K562 (cell line): ENCODE results near the gene MID1IP1. TPM values are rescaled to one million over a fixed set of nuclear protein-coding genes. Genes with fewer than 3 reads are reported as not detected.

ENCODE experiments used
- ARID2 ChIP-seq: fragments of 450-650 bp; IDR thresholded peaks from 2 replicates; pipeline ENCODE4 v1.6.1; 2017; ENCODE audit warnings: antibody characterized with exemption, mild to moderate bottlenecking
- DMBX1 ChIP-seq: fragments of 250-450 bp; sonication (Bioruptor Pico); IDR thresholded peaks from 2 replicates; pipeline ENCODE4 v1.8.0; 2022; ENCODE audit warnings: inconsistent platforms, mild to moderate bottlenecking, moderate library complexity, borderline replicate concordance
- IRF1 ChIP-seq: sonication (generic); formaldehyde crosslinking; IDR thresholded peaks from 2 replicates; pipeline ENCODE4 v1.8.0; 2022; ENCODE audit warnings: missing genetic modification reagents, mild to moderate bottlenecking, borderline replicate concordance
- LARP7 ChIP-seq: fragments of 450-650 bp; IDR thresholded peaks from 2 replicates; pipeline ENCODE4 v1.6.1; 2016
- MAFF ChIP-seq: IDR thresholded peaks from 2 replicates; pipeline ENCODE4 v1.6.1; 2012; ENCODE audit warnings: low read length, improper control_type of control experiment
- MAZ ChIP-seq, 2 experiments: fragments of 450-650 bp in 1 of 2; sonication (generic) in 1 of 2; formaldehyde crosslinking; IDR thresholded peaks in 1 of 2; conservative IDR thresholded peaks in 1 of 2; 2 replicates each; pipeline versions ENCODE4 v1.4.0 to v1.5.0; 2020; ENCODE audit warnings: mild to moderate bottlenecking in 1 of 2, missing genetic modification reagents in 1 of 2
- MBD1 ChIP-seq: fragments of 250-450 bp; sonication (Bioruptor Pico); IDR thresholded peaks from 2 replicates; pipeline ENCODE4 v1.8.0; 2022; ENCODE audit warnings: inconsistent platforms
- MEIS2 ChIP-seq: fragments of 450-650 bp; IDR thresholded peaks from 2 replicates; pipeline ENCODE4 v1.6.1; 2014; ENCODE audit warnings: mild to moderate bottlenecking; ENCODE audit not compliant: partially characterized antibody
- NFATC3 ChIP-seq: fragments of 450-650 bp; IDR thresholded peaks from 2 replicates; pipeline ENCODE4 v1.6.1; 2017; ENCODE audit warnings: mild to moderate bottlenecking
- PHB2 ChIP-seq: fragments of 450-650 bp; IDR thresholded peaks from 2 replicates; pipeline ENCODE4 v1.6.1; 2017; ENCODE audit warnings: low read depth
- PPARD ChIP-seq: fragments of 250-450 bp; sonication (Bioruptor Pico); IDR thresholded peaks from 2 replicates; pipeline ENCODE4 v1.8.0; 2022; ENCODE audit warnings: inconsistent platforms, mild to moderate bottlenecking, moderate library complexity
- SIN3A ChIP-seq, 2 experiments: fragments of 150-350 bp in 1 of 2; IDR thresholded peaks; 2 replicates each; pipeline ENCODE4 v1.6.1; 2011 to 2016; ENCODE audit warnings: borderline replicate concordance in 2 of 2, low read depth in 2 of 2, low read length in 2 of 2, mild to moderate bottlenecking in 2 of 2, moderate library complexity in 2 of 2; ENCODE audit not compliant: control insufficient read depth in 1 of 2
- SMAD1 ChIP-seq: fragments of 150-350 bp; IDR thresholded peaks from 2 replicates; pipeline ENCODE4 v1.6.1; 2014; ENCODE audit warnings: low read length, low read depth; ENCODE audit not compliant: partially characterized antibody
- SMARCA5 ChIP-seq: fragments of 450-650 bp; IDR thresholded peaks from 2 replicates; pipeline ENCODE4 v1.6.1; 2016
- SNIP1 ChIP-seq: fragments of 450-650 bp; IDR thresholded peaks from 2 replicates; pipeline ENCODE4 v1.7.1; 2017; ENCODE audit warnings: low read depth, mild to moderate bottlenecking
- TRIM25 ChIP-seq: fragments of 450-650 bp; IDR thresholded peaks from 2 replicates; pipeline ENCODE4 v1.7.0; 2016; ENCODE audit warnings: borderline replicate concordance
- ZBTB5 ChIP-seq: fragments of 450-650 bp; IDR thresholded peaks from 2 replicates; pipeline ENCODE4 v1.6.1; 2017; ENCODE audit warnings: antibody characterized with exemption
- ZNF165 ChIP-seq: fragments of 250-450 bp; sonication (Bioruptor Pico); IDR thresholded peaks from 2 replicates; pipeline ENCODE4 v1.4.0; 2020; ENCODE audit warnings: borderline replicate concordance
- ZNF436 ChIP-seq: fragments of 250-450, 450-650 bp; sonication (Bioruptor Pico); formaldehyde crosslinking; IDR thresholded peaks from 2 replicates; pipeline ENCODE4 v1.7.0; 2020; ENCODE audit warnings: mild to moderate bottlenecking
- ZNF583 ChIP-seq: fragments of 250-450 bp; sonication (Bioruptor Pico); IDR thresholded peaks from 2 replicates; pipeline ENCODE4 v1.4.0; 2020
- ZNF584 ChIP-seq: fragments of 200-800 bp; sonication (Bioruptor generic); IDR thresholded peaks from 2 replicates; pipeline ENCODE4 v1.6.1; 2016; ENCODE audit warnings: low read depth, mild to moderate bottlenecking, missing genetic modification characterization, missing compliant biosample characterization
- ZNF589 ChIP-seq: fragments of 200-800 bp; sonication (Bioruptor generic); IDR thresholded peaks from 2 replicates; pipeline ENCODE4 v1.6.1; 2016; ENCODE audit warnings: low read depth, missing genetic modification characterization, missing compliant biosample characterization
- polyA plus RNA-seq, 8 experiments: library from polyadenylated mRNA; depleted of rRNA in 4 of 8; stranded (reverse) in 5 of 8; unstranded in 3 of 8; fragments of >200 nt; fragmentation: Nextera tagmentation in 2 of 8; fragmentation: Illumina TruSeq in 1 of 8; extraction: Ambion mirVana in 2 of 8; extraction: Trizol in 1 of 8; gene quantifications; 2 replicates each; pipeline versions ENCODE4 v1.2.1 to v1.2.3, GENCODE V29; 2011 to 2014; ENCODE audit warnings: inconsistent platforms in 1 of 8, missing spikeins in 1 of 8
- total RNA-seq, 7 experiments: library from RNA; depleted of rRNA in 6 of 7; stranded (reverse); fragments of >200 nt in 6 of 7; fragmentation: Illumina TruSeq in 2 of 7; extraction: Trizol in 2 of 7; gene quantifications; 2 replicates each; pipeline versions ENCODE4 v1.2.1 to v1.2.3, GENCODE V29; 2011 to 2021; ENCODE audit warnings: low replicate concordance in 1 of 7

MID1IP1 gene
- total and polyA plus RNA-seq, 9 of the 15 experiments (the other 6 are each of a cell fraction or from before 2014, with no cell fraction given): 0.51 to 102 (median 27.5) TPM

DNA sequence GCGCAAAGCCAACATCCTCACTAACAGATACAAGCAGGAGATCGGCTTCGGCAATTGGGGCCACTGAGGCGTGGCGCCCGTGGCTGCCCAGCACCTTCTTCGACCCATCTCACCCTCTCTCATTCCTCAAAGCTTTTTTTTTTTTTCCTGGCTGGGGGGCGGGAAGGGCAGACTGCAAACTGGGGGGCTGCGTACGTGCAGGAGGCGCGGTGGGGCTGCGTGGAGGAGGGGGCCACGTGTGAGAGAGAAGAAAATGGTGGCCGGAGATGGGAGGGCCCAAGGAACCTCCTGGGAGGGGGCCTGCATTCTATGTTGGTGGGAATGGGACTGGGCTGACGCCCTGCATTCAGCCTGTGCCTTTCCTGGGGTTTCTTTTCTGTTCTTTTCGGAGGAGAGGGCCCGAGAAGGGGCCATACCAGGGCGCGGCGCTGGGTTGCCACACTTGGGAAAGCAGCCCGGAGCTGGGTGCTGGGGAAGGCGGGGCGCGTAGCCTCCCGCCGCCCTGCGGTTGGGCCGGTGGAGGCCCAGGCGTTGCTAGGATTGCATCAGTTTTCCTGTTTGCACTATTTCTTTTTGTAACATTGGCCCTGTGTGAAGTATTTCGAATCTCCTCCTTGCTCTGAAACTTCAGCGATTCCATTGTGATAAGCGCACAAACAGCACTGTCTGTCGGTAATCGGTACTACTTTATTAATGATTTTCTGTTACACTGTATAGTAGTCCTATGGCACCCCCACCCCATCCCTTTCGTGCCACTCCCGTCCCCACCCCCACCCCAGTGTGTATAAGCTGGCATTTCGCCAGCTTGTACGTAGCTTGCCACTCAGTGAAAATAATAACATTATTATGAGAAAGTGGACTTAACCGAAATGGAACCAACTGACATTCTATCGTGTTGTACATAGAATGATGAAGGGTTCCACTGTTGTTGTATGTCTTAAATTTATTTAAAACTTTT, 4.5 kb downstream of the MID1IP1 start (continued):
- peak; percentile 61 for TF ChIP-seq SMAD1
- TF ChIP-seq ARID2: no peak
- TF ChIP-seq SNIP1: no peak
- TF ChIP-seq ZNF165: no peak
- TF ChIP-seq ZNF584: no peak
- TF ChIP-seq PPARD (CRISPR knock-in tag): no peak
- no peak for TF ChIP-seq TRIM25
- no peak for TF ChIP-seq SMARCA5
- TF ChIP-seq NFATC3: no peak
- no peak for TF ChIP-seq ZNF583 (CRISPR knock-in tag)
- no peak for TF ChIP-seq ZBTB5
- 0 out of 2 replicates have a peak, but pooled peaks have one; percentile 38 for TF ChIP-seq ZNF589 (CRISPR knock-in tag)
- no peak for TF ChIP-seq SIN3A (IDR thresholded peaks at IDR 0.05; ENCODE audit: borderline replicate concordance in 2 of 2, control insufficient read depth in 1 of 2, low read depth in 2 of 2, low read length in 2 of 2)
- no peak for TF ChIP-seq IRF1 (CRISPR knock-in tag)
- TF ChIP-seq MBD1 (CRISPR knock-in tag): no peak
- no peak for TF ChIP-seq PHB2
- TF ChIP-seq LARP7: no peak
- TF ChIP-seq ZNF436 (CRISPR knock-in tag): no peak
- TF ChIP-seq MAZ (CRISPR knock-in tag; conservative IDR thresholded peaks at IDR 0.05 in 1 of 2, IDR thresholded peaks at IDR 0.05 in 1 of 2): peak in 1 of 2 experiments; percentile 68; a peak in 2 of 4 replicates
- no peak; the same call in 1 of the 2 replicates for TF ChIP-seq DMBX1 (CRISPR knock-in tag)
- TF ChIP-seq MEIS2: no peak
- TF ChIP-seq MAFF: no peak
